Motor neuron (in vitro differentiated cells): ENCODE measurements around the gene ABCB9. TPM values are rescaled to one million over a fixed set of nuclear protein-coding genes. Genes with fewer than 3 reads are reported as not detected.

Source experiments
- ATAC-seq, 8 experiments: fragments of 200-7000 bp; cut with Tn5 transposase; replicated peaks in 6 of 8; 2 replicates each; pipeline ENCODE4 v1.8.0; 2021; ENCODE audit warnings: mild to moderate bottlenecking in 8 of 8, moderate library complexity in 8 of 8
- H3K27ac ChIP-seq, 2 donors: fragments of 250-450 bp; sonication (Bioruptor Pico); 2 replicates each; pipeline ENCODE4 v1.9.0; 2021; ENCODE audit warnings: antibody characterized with exemption in 2 of 2, mild to moderate bottlenecking in 2 of 2, moderate library complexity in 1 of 2
- H3K4me1 ChIP-seq, 2 donors: fragments of 250-450 bp; sonication (Bioruptor Pico); replicated peaks in 1 of 2; 2 replicates each; pipeline ENCODE4 v1.6.1; 2021; ENCODE audit warnings: antibody characterized with exemption in 2 of 2, mild to moderate bottlenecking in 2 of 2, moderate library complexity in 1 of 2
- H3K4me3 ChIP-seq, 5 donors: fragments of 250-450 bp; sonication (Bioruptor Pico); 2 replicates each; pipeline ENCODE4 v1.9.0; 2021; ENCODE audit warnings: antibody characterized with exemption in 5 of 5, mild to moderate bottlenecking in 5 of 5, moderate library complexity in 4 of 5
- WGBS, 10 experiments: fragments of 450-650 bp; shearing (Covaris generic); methylation state at CpG; one replicate each; pipeline ENCODE4 v1.0.0; 2022; 5-methylcytosine and 5-hydroxymethylcytosine counted together
- in situ Hi-C, 9 experiments: fragments of 400-800 bp; cut with MboI; loops; one replicate each; pipeline ENCODE4 v1.15.0; 2021; ENCODE audit warnings: low sequenced_read_pairs in 9 of 9, low pct_unique_long_range_greater_than_20kb in 2 of 9; ENCODE audit not compliant: unreplicated experiment in 9 of 9
- total RNA-seq, 8 experiments: library from RNA; unstranded; fragments of 300-600 nt; gene quantifications; 2 replicates each; pipeline versions ENCODE4 v1.2.3 to v1.2.4, GENCODE V29; 2022

ABCB9 gene
- total RNA-seq, 8 experiments from 2014 or later = 5.2 to 23.6 (median 9.4) TPM

GRCh38 chr12:122990961-122991622 is 24.8 kb upstream of the ABCB9 start:
- 78 to 90% (median 81%) methylated on average over 2 to 7 of the region's 13 CpGs; no CpG with 5 or more reads in 7 of the 10 experiments for WGBS, 10 experiments
- no peak for ATAC-seq
- Histone ChIP-seq H3K4me1 (no peaks in the 10 kb centered on the region), H3K27ac (no peak overlapping the region), H3K4me3 (no peak overlapping the region)
- in situ Hi-C loops = no loop called here

GRCh38 chr12:122990561-122990960 is 24.3 kb upstream of the ABCB9 start:
- H3K27ac ChIP-seq = no peak overlapping the region
- WGBS, 10 experiments = 54 to 100% (median 93%) methylated on average over 1 to 3 of the region's 13 CpGs; no CpG with 5 or more reads in 7 of the 10 experiments
- H3K4me1 ChIP-seq = no peaks in the 10 kb centered on the region
- H3K4me3 ChIP-seq = no peak overlapping the region
- in situ Hi-C loops = no loop called here
- ATAC-seq = no peak

DNA sequence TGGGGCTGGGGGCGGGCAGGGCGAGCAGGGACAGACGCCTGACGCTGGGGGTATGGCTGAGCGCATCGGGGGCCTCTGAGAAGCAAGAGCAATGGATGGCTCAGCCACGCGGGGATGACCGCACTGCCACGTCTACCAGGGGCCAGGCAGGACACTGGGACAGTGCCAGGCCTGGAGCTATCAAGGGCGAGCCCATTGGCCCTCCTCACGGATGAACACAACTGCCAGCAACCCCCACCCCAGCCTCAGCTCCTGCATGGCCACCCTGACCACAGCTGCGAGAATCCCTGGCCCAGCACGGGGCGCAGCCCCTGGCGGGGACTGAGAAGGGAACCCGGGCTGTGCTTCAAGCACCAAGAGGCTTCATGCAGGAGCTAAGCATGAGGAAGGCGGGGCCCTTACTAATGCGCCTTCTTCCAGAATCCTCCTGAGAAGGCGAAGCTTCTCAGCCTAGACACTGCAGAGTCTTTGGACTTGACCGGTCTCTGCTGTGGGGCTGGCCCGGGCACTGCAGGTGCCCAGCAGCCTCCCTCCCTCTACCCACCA is 23.7 kb upstream of the ABCB9 start:
- 86 to 100% methylated on average over 2 to 4 of the region's 22 CpGs; no CpG with 5 or more reads in 8 of the 10 experiments for WGBS, 10 experiments
- ATAC-seq = peak in 3 of 8 experiments; percentile 8 to 55 (median 41)
- no peak overlapping the region for H3K4me3 ChIP-seq
- no peak overlapping the region for H3K27ac ChIP-seq
- H3K4me1 ChIP-seq = peaks cover 0 to 2% of the 10 kb centered on the region in 2 donors
- in situ Hi-C loops = no loop called here

- peak in 1 of 8 experiments; percentile 33 for ATAC-seq
- in situ Hi-C loops = no loop called here
- Histone ChIP-seq H3K4me1 (peaks cover 6 to 9% of the 10 kb centered on the region in 2 donors), H3K4me3 (no peak overlapping the region), H3K27ac (no peak overlapping the region)
- 67 to 100% methylated on average over 1 to 4 of the region's 10 CpGs; no CpG with 5 or more reads in 8 of the 10 experiments for WGBS, 10 experiments
Measured at GRCh38 chr12:122989225-122989839, 23.1 kb upstream of the ABCB9 start.

DNA sequence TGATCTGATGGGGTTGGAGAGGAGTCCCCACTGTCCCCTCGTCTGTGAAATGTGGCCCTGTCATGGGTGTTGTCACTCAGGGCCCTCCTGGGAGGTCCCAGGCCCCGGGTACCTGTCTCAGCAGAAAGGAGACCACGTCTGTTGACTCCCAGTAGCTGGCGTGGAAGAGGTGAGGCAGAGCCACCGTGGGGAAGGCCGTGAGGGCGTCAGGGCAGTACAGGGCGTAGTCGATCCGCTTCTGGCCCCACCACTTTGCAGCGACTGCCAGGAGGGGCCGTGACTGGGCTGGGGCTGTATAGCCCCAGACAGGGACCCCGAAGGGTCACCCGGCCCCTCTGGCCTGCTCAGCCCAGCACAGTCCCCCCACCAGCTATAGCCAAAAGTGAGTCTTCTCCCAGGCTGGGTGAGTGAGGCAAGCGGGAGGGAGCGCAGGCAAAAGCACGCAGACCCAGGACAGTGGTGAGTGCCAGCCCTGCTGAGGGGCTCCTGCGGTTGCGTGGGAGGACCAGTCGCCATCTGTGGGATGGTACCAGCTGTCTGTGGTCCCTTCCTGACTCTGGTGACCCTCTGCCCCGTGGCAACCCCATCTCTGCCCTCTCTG is 22.4 kb upstream of the ABCB9 start:
- 20 to 100% (median 81%) methylated on average over 1 to 2 of the region's 21 CpGs; no CpG with 5 or more reads in 6 of the 10 experiments for WGBS, 10 experiments

GRCh38 chr12:122988036-122988435 is 21.8 kb upstream of the ABCB9 start:
- no peak for ATAC-seq
- H3K4me1 ChIP-seq = peaks cover 17 to 20% of the 10 kb centered on the region in 2 donors
- no peak overlapping the region for H3K27ac ChIP-seq
- in situ Hi-C loops = no loop called here
- H3K4me3 ChIP-seq = no peak overlapping the region
- 71 to 88% (median 84%) methylated on average over 2 to 8 of the region's 13 CpGs; no CpG with 5 or more reads in 7 of the 10 experiments for WGBS, 10 experiments

More for the DNA sequence above, 22.4 kb upstream of the ABCB9 start:
- no peak for ATAC-seq
- H3K4me1 ChIP-seq = peaks cover 12 to 15% of the 10 kb centered on the region in 2 donors
- H3K4me3 ChIP-seq = no peak overlapping the region
- H3K27ac ChIP-seq = no peak overlapping the region
- in situ Hi-C loops = no loop called here

- no peak overlapping the region for H3K4me3 ChIP-seq
- no peak overlapping the region for H3K27ac ChIP-seq
- peaks cover 19 to 23% of the 10 kb centered on the region in 2 donors for H3K4me1 ChIP-seq
- in situ Hi-C loops = no loop called here
- no peak for ATAC-seq
- WGBS, 10 experiments = 94 to 100% (median 96%) methylated on average over 3 to 7 of the region's 39 CpGs; no CpG with 5 or more reads in 7 of the 10 experiments
Measured at GRCh38 chr12:122987086-122987951, 21.1 kb upstream of the ABCB9 start.

- Histone ChIP-seq H3K27ac (no peak overlapping the region), H3K4me3 (no peak overlapping the region), H3K4me1 (peaks cover 26 to 32% of the 10 kb centered on the region in 2 donors)
- WGBS, 10 experiments = 80% methylated on average over 1 of the region's 40 CpGs; no CpG with 5 or more reads in 9 of the 10 experiments
- in situ Hi-C loops = no loop called here
- ATAC-seq = peak in 1 of 8 experiments; percentile 3
Measured at GRCh38 chr12:122986258-122986871, 20.1 kb upstream of the ABCB9 start.

DNA sequence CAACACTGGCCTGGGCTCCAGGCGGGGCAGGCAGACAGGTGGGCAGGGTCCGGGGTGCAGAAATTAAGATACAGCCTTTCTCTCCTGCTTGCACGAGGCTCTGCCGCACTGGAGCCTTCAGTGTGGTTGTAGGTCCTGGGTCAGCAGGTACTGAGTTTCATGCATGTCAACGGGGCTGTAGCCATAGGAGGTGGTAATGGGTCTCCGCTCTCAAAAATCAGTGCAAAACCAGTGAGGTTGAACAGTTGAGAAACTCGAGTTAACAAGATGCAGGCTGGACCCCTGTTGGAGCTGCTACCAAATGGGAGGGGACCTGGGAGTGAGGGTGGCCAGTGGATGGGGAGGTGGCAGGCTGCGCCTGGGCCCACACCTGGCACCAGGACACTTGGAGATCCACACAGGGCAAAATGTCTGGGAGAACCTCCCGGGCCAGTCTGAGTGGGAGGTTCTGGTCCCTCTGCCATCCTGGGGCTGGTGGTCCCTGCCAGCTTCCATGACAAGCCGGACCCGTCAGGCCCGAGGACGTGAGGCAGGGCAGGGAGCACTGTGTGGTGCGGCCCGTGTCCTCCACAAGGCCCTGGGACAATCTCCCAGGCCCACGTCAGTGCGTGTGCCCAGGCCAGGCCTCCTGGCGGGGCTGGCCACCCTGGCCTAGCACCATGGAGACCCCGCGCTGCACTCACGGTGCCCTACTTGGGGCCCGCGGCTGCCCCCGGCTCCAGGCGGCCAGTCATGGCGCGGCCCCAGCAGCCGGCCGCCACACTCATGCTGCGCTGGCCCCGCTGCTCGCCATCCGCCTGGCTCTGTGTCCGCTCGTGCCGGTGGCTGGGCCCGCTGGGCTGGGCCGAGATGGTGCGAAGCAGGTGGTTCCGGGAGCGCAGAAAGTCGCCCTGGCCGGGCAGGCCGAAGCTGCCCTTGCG is 19.3 kb upstream of the ABCB9 start:
- WGBS, 10 experiments = 60 to 100% (median 87%) methylated on average over 1 to 6 of the region's 45 CpGs; no CpG with 5 or more reads in 2 of the 10 experiments
- peak overlapping the region in 1 of 2 donors; percentile 38 for H3K27ac ChIP-seq
- in situ Hi-C loops = no loop called here
- no peak overlapping the region for H3K4me3 ChIP-seq
- peaks cover 26 to 33% of the 10 kb centered on the region in 2 donors for H3K4me1 ChIP-seq
- peak in 2 of 8 experiments; percentile 2 for ATAC-seq

GRCh38 chr12:122984612-122985337 is 18.5 kb upstream of the ABCB9 start:
- 35 to 82% (median 61%) methylated on average over 1 to 19 of the region's 34 CpGs for WGBS, 10 experiments
- no peak for ATAC-seq
- H3K27ac ChIP-seq = peak overlapping the region in 1 of 2 donors; percentile 38
- in situ Hi-C loops = no loop called here
- H3K4me1 ChIP-seq = peaks cover 26 to 34% of the 10 kb centered on the region in 2 donors
- no peak overlapping the region for H3K4me3 ChIP-seq
